ENCODE measurements around the gene CRNKL1.

CRNKL1 gene

DNA sequence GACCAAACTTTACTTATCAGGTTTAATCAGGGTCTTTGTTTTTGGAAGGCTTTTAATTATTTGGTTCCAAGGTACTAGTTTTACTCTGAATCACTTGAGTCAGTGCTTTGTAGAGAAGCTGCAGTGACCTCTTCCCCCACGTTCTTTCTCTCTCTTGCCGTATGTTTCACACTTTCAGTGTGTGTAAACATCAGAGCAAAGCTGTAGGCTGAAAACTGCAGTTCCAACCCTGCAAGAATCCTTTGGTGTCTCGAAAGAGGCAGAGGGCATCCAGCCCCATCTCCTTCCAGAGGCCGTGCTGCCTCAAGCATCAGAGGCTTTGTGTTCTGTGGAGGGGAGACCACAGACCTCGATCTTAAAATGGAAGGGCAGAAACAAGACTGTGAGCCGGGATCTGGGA lies 42.1 kb upstream of the CRNKL1 start:
- no peak overlapping the region for H4K8ac ChIP-seq (ENCODE audit: low read depth, low read length)
- no peak overlapping the region for H3K9ac ChIP-seq (ENCODE audit: low read length)
- no peaks in the 10 kb centered on the region for H3K79me1 ChIP-seq (ENCODE audit: low read length)
- H4K91ac ChIP-seq (ENCODE audit: low read depth, low read length), result no peak overlapping the region
- H3K9me3 ChIP-seq (ENCODE audit: insufficient read depth, low read depth, low read length), result no peaks in the 10 kb centered on the region
- H3K4ac ChIP-seq (ENCODE audit: low read depth, low read length), result no peak overlapping the region
- H3K36me3 ChIP-seq (ENCODE audit: control insufficient read depth in 1 of 2, insufficient read depth in 2 of 2, low read length in 2 of 2), result no peaks in the 10 kb centered on the region
- no peaks in the 10 kb centered on the region for H3K4me1 ChIP-seq (ENCODE audit: control insufficient read depth in 1 of 2, insufficient read depth in 2 of 2, low read length in 2 of 2)
- H3K23ac ChIP-seq (ENCODE audit: low read length), result no peak overlapping the region
- H2AK5ac ChIP-seq (ENCODE audit: low read length), result no peak overlapping the region
- no peak overlapping the region for H2BK120ac ChIP-seq (ENCODE audit: insufficient read depth, low read length, poor library complexity)
- no peak overlapping the region for H3K27ac ChIP-seq (ENCODE audit: low read depth, low read length)
- H3K18ac ChIP-seq (ENCODE audit: low read length), result no peak overlapping the region
- DNase-seq, result no peak
- no peak overlapping the region for H3K4me3 ChIP-seq (ENCODE audit: low read depth, low read length)
- no peak overlapping the region for H2BK5ac ChIP-seq (ENCODE audit: low read depth, low read length, poor library complexity)
- no peaks in the 10 kb centered on the region for H3K27me3 ChIP-seq (ENCODE audit: insufficient read depth, low read length)
- H3K14ac ChIP-seq (ENCODE audit: low read length), result no peak overlapping the region
- H3K79me2 ChIP-seq (ENCODE audit: control insufficient read depth, insufficient read depth, low read length, poor library complexity), result no peaks in the 10 kb centered on the region
- H4K12ac ChIP-seq (ENCODE audit: low read depth, low read length), result no peak overlapping the region
- WGBS (ENCODE audit: extremely low coverage, insufficient coverage, insufficient read length), result no CpG with 5 or more reads among the region's 6 CpGs
- no peak overlapping the region for H2BK12ac ChIP-seq (ENCODE audit: low read length)
- H2AFZ ChIP-seq (ENCODE audit: insufficient read depth, low read length, poor library complexity), result no peak overlapping the region
- no peak overlapping the region for H3K4me2 ChIP-seq (ENCODE audit: low read length)

DNA sequence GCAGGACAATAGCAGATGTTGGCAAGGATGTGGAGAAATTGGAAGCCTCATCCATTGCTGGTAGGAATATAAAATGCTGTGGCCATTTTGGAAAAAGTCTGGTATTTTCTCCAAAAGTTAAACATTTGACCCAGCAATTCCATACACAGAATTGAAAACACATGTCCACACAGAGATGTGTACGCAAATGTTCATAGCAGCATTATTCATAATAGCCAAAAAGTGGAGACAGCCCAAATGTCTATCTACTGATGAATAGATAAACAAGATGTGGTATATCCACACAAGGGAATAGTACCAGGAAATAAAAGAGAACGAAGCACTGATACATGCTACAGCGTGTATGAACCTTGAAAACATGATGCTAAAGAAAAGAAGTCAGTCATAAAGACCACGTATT lies 40.6 kb upstream of the CRNKL1 start:
- no peak overlapping the region for H3K4ac ChIP-seq (ENCODE audit: low read depth, low read length)
- WGBS (ENCODE audit: extremely low coverage, insufficient coverage, insufficient read length), result no CpG with 5 or more reads among the region's 4 CpGs
- no peak overlapping the region for H2BK120ac ChIP-seq (ENCODE audit: insufficient read depth, low read length, poor library complexity)

GRCh38 chr20:20089939-20090338 lies 37.7 kb upstream of the CRNKL1 start:
- Histone ChIP-seq H3K18ac (ENCODE audit: low read length) (no peak overlapping the region), H2BK12ac (ENCODE audit: low read length) (no peak overlapping the region)
- no CpG with 5 or more reads among the region's 1 CpG for WGBS (ENCODE audit: extremely low coverage, insufficient coverage, insufficient read length)

More for the DNA sequence above, 40.6 kb upstream of the CRNKL1 start:
- Histone ChIP-seq H3K9me3 (ENCODE audit: insufficient read depth, low read depth, low read length) (no peaks in the 10 kb centered on the region), H4K8ac (ENCODE audit: low read depth, low read length) (no peak overlapping the region), H3K18ac (ENCODE audit: low read length) (no peak overlapping the region), H3K14ac (ENCODE audit: low read length) (no peak overlapping the region), H3K4me1 (ENCODE audit: control insufficient read depth in 1 of 2, insufficient read depth in 2 of 2, low read length in 2 of 2) (no peaks in the 10 kb centered on the region), H3K27ac (ENCODE audit: low read depth, low read length) (no peak overlapping the region), H3K4me3 (ENCODE audit: low read depth, low read length) (no peak overlapping the region), H3K9ac (ENCODE audit: low read length) (no peak overlapping the region), H4K91ac (ENCODE audit: low read depth, low read length) (no peak overlapping the region), H2BK5ac (ENCODE audit: low read depth, low read length, poor library complexity) (no peak overlapping the region), H2BK12ac (ENCODE audit: low read length) (no peak overlapping the region), H3K27me3 (ENCODE audit: insufficient read depth, low read length) (no peaks in the 10 kb centered on the region), H3K23ac (ENCODE audit: low read length) (no peak overlapping the region), H3K4me2 (ENCODE audit: low read length) (no peak overlapping the region), H3K36me3 (ENCODE audit: control insufficient read depth in 1 of 2, insufficient read depth in 2 of 2, low read length in 2 of 2) (no peaks in the 10 kb centered on the region), H3K79me2 (ENCODE audit: control insufficient read depth, insufficient read depth, low read length, poor library complexity) (no peaks in the 10 kb centered on the region), H3K79me1 (ENCODE audit: low read length) (no peaks in the 10 kb centered on the region), H2AFZ (ENCODE audit: insufficient read depth, low read length, poor library complexity) (no peak overlapping the region), H2AK5ac (ENCODE audit: low read length) (no peak overlapping the region), H4K12ac (ENCODE audit: low read depth, low read length) (no peak overlapping the region)
- no peak for DNase-seq

DNA sequence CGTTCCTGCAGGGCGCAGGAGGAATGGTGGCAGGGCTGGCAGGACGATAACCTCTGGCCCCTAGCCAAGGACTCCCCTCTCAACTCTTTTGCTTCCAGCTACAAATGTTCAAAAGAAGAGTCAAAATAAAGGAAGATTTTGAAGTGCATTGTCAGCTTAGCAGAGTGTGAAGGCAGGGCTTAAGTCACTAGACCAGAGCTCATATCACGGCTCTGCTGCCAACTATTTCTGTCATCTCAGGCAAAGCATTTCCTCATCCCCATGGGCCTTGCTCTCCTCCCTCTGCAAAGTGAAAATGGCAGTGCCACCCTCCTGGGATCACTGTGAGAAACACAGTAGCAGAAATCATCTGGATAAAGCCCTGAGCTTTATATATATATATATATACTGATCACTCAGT lies 36.8 kb upstream of the CRNKL1 start:
- Histone ChIP-seq H2AFZ (ENCODE audit: insufficient read depth, low read length, poor library complexity) (no peak overlapping the region), H3K36me3 (ENCODE audit: control insufficient read depth in 1 of 2, insufficient read depth in 2 of 2, low read length in 2 of 2) (no peaks in the 10 kb centered on the region), H3K18ac (ENCODE audit: low read length) (no peak overlapping the region), H3K14ac (ENCODE audit: low read length) (no peak overlapping the region), H2BK5ac (ENCODE audit: low read depth, low read length, poor library complexity) (no peak overlapping the region), H2BK120ac (ENCODE audit: insufficient read depth, low read length, poor library complexity) (no peak overlapping the region), H2AK5ac (ENCODE audit: low read length) (no peak overlapping the region), H3K27ac (ENCODE audit: low read depth, low read length) (no peak overlapping the region), H4K8ac (ENCODE audit: low read depth, low read length) (no peak overlapping the region), H3K4me3 (ENCODE audit: low read depth, low read length) (no peak overlapping the region), H4K91ac (ENCODE audit: low read depth, low read length) (no peak overlapping the region), H3K4me1 (ENCODE audit: control insufficient read depth in 1 of 2, insufficient read depth in 2 of 2, low read length in 2 of 2) (no peaks in the 10 kb centered on the region), H2BK12ac (ENCODE audit: low read length) (no peak overlapping the region), H3K23ac (ENCODE audit: low read length) (no peak overlapping the region), H3K9me3 (ENCODE audit: insufficient read depth, low read depth, low read length) (no peaks in the 10 kb centered on the region), H3K79me1 (ENCODE audit: low read length) (no peaks in the 10 kb centered on the region), H4K12ac (ENCODE audit: low read depth, low read length) (no peak overlapping the region), H3K27me3 (ENCODE audit: insufficient read depth, low read length) (no peaks in the 10 kb centered on the region), H3K4ac (ENCODE audit: low read depth, low read length) (no peak overlapping the region), H3K9ac (ENCODE audit: low read length) (no peak overlapping the region), H3K4me2 (ENCODE audit: low read length) (no peak overlapping the region), H3K79me2 (ENCODE audit: control insufficient read depth, insufficient read depth, low read length, poor library complexity) (no peaks in the 10 kb centered on the region)
- no peak for DNase-seq
- WGBS (ENCODE audit: extremely low coverage, insufficient coverage, insufficient read length), result no CpG with 5 or more reads among the region's 4 CpGs

More at GRCh38 chr20:20089939-20090338, 37.7 kb upstream of the CRNKL1 start:
- no peak overlapping the region for H4K8ac ChIP-seq (ENCODE audit: low read depth, low read length)
- no peaks in the 10 kb centered on the region for H3K36me3 ChIP-seq (ENCODE audit: control insufficient read depth in 1 of 2, insufficient read depth in 2 of 2, low read length in 2 of 2)
- H2AK5ac ChIP-seq (ENCODE audit: low read length), result no peak overlapping the region
- no peak overlapping the region for H3K4me3 ChIP-seq (ENCODE audit: low read depth, low read length)
- no peak overlapping the region for H2BK5ac ChIP-seq (ENCODE audit: low read depth, low read length, poor library complexity)
- no peak for DNase-seq
- H3K27ac ChIP-seq (ENCODE audit: low read depth, low read length), result no peak overlapping the region
- no peak overlapping the region for H4K91ac ChIP-seq (ENCODE audit: low read depth, low read length)
- H2BK120ac ChIP-seq (ENCODE audit: insufficient read depth, low read length, poor library complexity), result no peak overlapping the region
- H3K4me1 ChIP-seq (ENCODE audit: control insufficient read depth in 1 of 2, insufficient read depth in 2 of 2, low read length in 2 of 2), result no peaks in the 10 kb centered on the region
- no peak overlapping the region for H3K9ac ChIP-seq (ENCODE audit: low read length)
- H3K23ac ChIP-seq (ENCODE audit: low read length), result no peak overlapping the region
- H3K79me1 ChIP-seq (ENCODE audit: low read length), result no peaks in the 10 kb centered on the region
- no peaks in the 10 kb centered on the region for H3K79me2 ChIP-seq (ENCODE audit: control insufficient read depth, insufficient read depth, low read length, poor library complexity)
- no peak overlapping the region for H2AFZ ChIP-seq (ENCODE audit: insufficient read depth, low read length, poor library complexity)
- no peak overlapping the region for H3K14ac ChIP-seq (ENCODE audit: low read length)
- no peaks in the 10 kb centered on the region for H3K27me3 ChIP-seq (ENCODE audit: insufficient read depth, low read length)
- H4K12ac ChIP-seq (ENCODE audit: low read depth, low read length), result no peak overlapping the region
- no peak overlapping the region for H3K4ac ChIP-seq (ENCODE audit: low read depth, low read length)
- H3K9me3 ChIP-seq (ENCODE audit: insufficient read depth, low read depth, low read length), result no peaks in the 10 kb centered on the region
- no peak overlapping the region for H3K4me2 ChIP-seq (ENCODE audit: low read length)
